MM.1S (cell line): ENCODE data around the gene CAPN9.

Experiments
- DNase-seq: peaks from one replicate; pipeline ENCODE4 v3.0.0-alpha.2; 2015
- H2AFZ ChIP-seq: fragments of 300-600 bp; sonication (generic); 2 replicates; pipeline ENCODE4 v1.6.0; 2016; ENCODE audit warnings: antibody characterized with exemption, low read length
- H3F3A ChIP-seq: fragments of 300-600 bp; sonication (generic); 2 replicates; pipeline ENCODE4 v1.6.1; 2016; ENCODE audit warnings: mild to moderate bottlenecking, antibody characterized with exemption, low read length, moderate library complexity, mixed read lengths; ENCODE audit not compliant: insufficient read depth
- H3K27ac ChIP-seq: fragments of 300-600 bp; sonication (generic); 2 replicates; pipeline ENCODE4 v1.5.1; 2016; ENCODE audit warnings: mild to moderate bottlenecking, low read length
- H3K27me3 ChIP-seq: fragments of 300-600 bp; sonication (generic); replicated peaks from 2 replicates; pipeline ENCODE4 v1.6.0; 2016; ENCODE audit warnings: low read length; ENCODE audit not compliant: insufficient read depth
- H3K36me3 ChIP-seq: fragments of 300-600 bp; sonication (generic); replicated peaks from 2 replicates; pipeline ENCODE4 v1.6.1; 2016; ENCODE audit warnings: mild to moderate bottlenecking, low read length, mixed read lengths; ENCODE audit not compliant: insufficient read depth
- H3K4me1 ChIP-seq: fragments of 300-600 bp; sonication (generic); 2 replicates; pipeline ENCODE4 v1.6.1; 2016; ENCODE audit warnings: low read length, mixed read lengths
- H3K4me2 ChIP-seq: fragments of 300-600 bp; sonication (generic); 2 replicates; pipeline ENCODE4 v1.6.0; 2016; ENCODE audit warnings: low read depth, low read length
- H3K4me3 ChIP-seq: fragments of 300-600 bp; sonication (generic); 2 replicates; pipeline ENCODE4 v1.5.1; 2016; ENCODE audit warnings: low read length, mixed read lengths
- H3K79me2 ChIP-seq: fragments of 300-600 bp; sonication (generic); 2 replicates; pipeline ENCODE4 v1.6.1; 2016; ENCODE audit warnings: mixed run types, low read length, mixed read lengths
- H3K9ac ChIP-seq: fragments of 300-600 bp; sonication (generic); 2 replicates; pipeline ENCODE4 v1.6.1; 2016; ENCODE audit warnings: low read length, mixed read lengths
- H3K9me2 ChIP-seq: fragments of 300-600 bp; sonication (generic); replicated peaks from 2 replicates; pipeline ENCODE4 v1.6.1; 2016; ENCODE audit warnings: mild to moderate bottlenecking, low read length, mixed read lengths; ENCODE audit not compliant: insufficient read depth
- H3K9me3 ChIP-seq: fragments of 300-600 bp; sonication (generic); replicated peaks from 2 replicates; pipeline ENCODE4 v1.6.1; 2016; ENCODE audit warnings: mild to moderate bottlenecking, low read length, mixed read lengths; ENCODE audit not compliant: insufficient read depth
- H4K20me1 ChIP-seq: fragments of 300-600 bp; sonication (generic); 2 replicates; pipeline ENCODE4 v1.6.1; 2016; ENCODE audit warnings: mild to moderate bottlenecking, low read length, moderate library complexity, mixed read lengths; ENCODE audit not compliant: insufficient read depth
- EZH2 ChIP-seq: fragments of 300-600 bp; sonication (generic); optimal IDR thresholded peaks from 2 replicates; pipeline ENCODE3; 2017; ENCODE audit warnings: low read depth, mild to moderate bottlenecking, antibody characterized with exemption, low read length, mixed read lengths
- EZH2phosphoT487 ChIP-seq: fragments of 300-600 bp; sonication (generic); IDR thresholded peaks from 2 replicates; pipeline ENCODE4 v1.6.1; 2018; ENCODE audit warnings: antibody characterized with exemption, low read length
- TF ChIP-seq, protein P1 (sequence below): fragments of 300-600 bp; sonication (generic); IDR thresholded peaks from 2 replicates; pipeline ENCODE4 v1.5.1; 2016; ENCODE audit warnings: antibody characterized with exemption, low read length, mixed read lengths

The CAPN9 gene

DNA sequence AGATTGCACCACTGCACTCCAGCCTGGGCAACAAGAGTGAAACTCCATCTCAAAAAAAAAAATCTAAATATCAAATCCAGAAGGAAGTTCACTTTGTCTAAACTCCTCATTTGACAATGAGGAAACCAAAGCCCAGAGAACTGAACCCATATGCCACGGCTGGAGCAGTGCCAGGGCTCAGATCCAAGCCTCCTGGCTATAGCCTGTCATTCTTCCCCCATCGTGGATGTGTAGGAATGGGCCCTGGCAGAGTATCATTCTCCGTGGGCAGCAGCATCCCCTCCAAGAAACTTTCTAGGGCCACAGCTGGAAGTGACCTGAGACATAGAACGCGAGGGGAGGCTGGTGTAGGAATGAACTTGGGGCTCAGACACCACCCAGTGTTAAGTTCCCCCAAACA, 47.2 kb downstream of the CAPN9 start:
- Histone ChIP-seq H4K20me1 (no peaks in the 10 kb centered on the region), H3K27me3 (no peaks in the 10 kb centered on the region), H3K36me3 (no peaks in the 10 kb centered on the region), H3K9me3 (no peaks in the 10 kb centered on the region), H3K4me3 (no peak overlapping the region), H3K79me2 (no peaks in the 10 kb centered on the region), H3K9me2 (no peaks in the 10 kb centered on the region), H3K9ac (no peak overlapping the region), H3K4me2 (no peak overlapping the region), H3K27ac (no peak overlapping the region), H3K4me1 (no peaks in the 10 kb centered on the region), H2AFZ (no peak overlapping the region), H3F3A (no peaks in the 10 kb centered on the region)
- TF ChIP-seq, protein P1, sequence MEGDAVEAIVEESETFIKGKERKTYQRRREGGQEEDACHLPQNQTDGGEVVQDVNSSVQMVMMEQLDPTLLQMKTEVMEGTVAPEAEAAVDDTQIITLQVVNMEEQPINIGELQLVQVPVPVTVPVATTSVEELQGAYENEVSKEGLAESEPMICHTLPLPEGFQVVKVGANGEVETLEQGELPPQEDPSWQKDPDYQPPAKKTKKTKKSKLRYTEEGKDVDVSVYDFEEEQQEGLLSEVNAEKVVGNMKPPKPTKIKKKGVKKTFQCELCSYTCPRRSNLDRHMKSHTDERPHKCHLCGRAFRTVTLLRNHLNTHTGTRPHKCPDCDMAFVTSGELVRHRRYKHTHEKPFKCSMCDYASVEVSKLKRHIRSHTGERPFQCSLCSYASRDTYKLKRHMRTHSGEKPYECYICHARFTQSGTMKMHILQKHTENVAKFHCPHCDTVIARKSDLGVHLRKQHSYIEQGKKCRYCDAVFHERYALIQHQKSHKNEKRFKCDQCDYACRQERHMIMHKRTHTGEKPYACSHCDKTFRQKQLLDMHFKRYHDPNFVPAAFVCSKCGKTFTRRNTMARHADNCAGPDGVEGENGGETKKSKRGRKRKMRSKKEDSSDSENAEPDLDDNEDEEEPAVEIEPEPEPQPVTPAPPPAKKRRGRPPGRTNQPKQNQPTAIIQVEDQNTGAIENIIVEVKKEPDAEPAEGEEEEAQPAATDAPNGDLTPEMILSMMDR: no peak
- no peak for TF ChIP-seq EZH2
- TF ChIP-seq EZH2phosphoT487: no peak
- no peak for DNase-seq

DNA sequence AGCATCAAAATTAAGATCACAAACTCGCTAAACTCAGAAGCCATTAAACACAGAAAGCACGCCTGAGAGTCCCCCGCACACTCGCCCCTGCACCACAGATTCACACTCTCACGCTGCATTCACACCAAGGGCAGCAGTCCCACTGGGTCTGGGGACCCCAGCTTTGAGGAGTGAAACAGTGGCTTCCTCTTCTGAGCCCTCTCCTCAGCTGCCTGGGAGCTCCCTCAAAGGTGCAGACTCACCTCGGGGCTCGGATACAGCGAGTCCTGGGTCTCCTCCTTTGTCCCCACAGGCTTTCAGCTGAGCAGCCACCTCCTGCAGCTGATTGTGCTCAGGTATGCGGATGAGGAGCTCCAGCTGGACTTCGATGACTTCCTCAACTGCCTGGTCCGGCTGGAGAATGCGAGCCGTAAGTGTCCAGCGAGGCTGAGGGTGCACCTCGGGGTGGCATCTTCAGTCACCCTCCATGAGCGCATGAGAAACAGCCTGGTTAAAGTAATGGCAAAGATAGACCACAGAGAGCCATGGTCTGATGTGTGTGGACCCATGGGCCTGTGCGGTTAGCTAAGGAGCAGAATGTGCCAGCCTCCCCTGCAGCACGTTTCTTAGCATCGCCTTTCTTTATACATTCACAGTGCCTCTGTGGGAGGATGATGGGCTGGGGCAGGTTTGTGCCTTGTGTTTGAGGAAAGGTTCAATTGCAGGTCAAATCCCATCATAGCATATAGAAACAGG, 47.9 kb downstream of the CAPN9 start:
- Histone ChIP-seq H3F3A (no peaks in the 10 kb centered on the region), H3K27me3 (no peaks in the 10 kb centered on the region), H3K27ac (no peak overlapping the region), H3K4me1 (no peaks in the 10 kb centered on the region), H3K9me3 (no peaks in the 10 kb centered on the region), H3K9me2 (no peaks in the 10 kb centered on the region), H4K20me1 (no peaks in the 10 kb centered on the region), H3K79me2 (no peaks in the 10 kb centered on the region), H3K9ac (no peak overlapping the region), H3K36me3 (no peaks in the 10 kb centered on the region), H3K4me2 (no peak overlapping the region), H2AFZ (no peak overlapping the region), H3K4me3 (no peak overlapping the region)
- no peak for TF ChIP-seq EZH2
- TF ChIP-seq, protein P1: no peak
- TF ChIP-seq EZH2phosphoT487: no peak
- no peak for DNase-seq

DNA sequence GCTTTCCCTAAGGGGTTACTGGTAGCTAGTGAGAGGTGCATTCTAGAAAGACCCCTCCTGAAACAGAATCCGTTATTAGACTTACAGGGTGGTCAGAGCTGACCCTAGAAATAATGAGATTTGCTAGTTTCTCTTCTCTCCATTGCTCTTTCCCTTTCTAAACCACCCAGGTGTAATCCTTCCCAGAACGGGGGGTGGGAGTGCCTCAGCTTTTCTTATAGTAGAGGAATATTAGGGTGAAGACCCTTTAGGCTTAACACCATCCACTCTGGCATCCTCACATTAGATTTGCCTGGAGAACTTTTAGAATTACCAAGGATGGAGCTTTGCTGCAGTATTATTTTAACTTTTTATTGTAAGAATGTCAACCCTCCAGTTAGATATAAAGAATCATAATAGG, 49.4 kb downstream of the CAPN9 start:
- no peak for DNase-seq
- Histone ChIP-seq H3K36me3 (no peaks in the 10 kb centered on the region), H4K20me1 (no peaks in the 10 kb centered on the region), H3K79me2 (no peaks in the 10 kb centered on the region), H3K27ac (no peak overlapping the region), H3K9me3 (no peaks in the 10 kb centered on the region), H3K4me1 (no peaks in the 10 kb centered on the region), H2AFZ (no peak overlapping the region), H3F3A (no peaks in the 10 kb centered on the region), H3K9me2 (no peaks in the 10 kb centered on the region), H3K4me2 (no peak overlapping the region), H3K27me3 (no peaks in the 10 kb centered on the region), H3K4me3 (no peak overlapping the region), H3K9ac (no peak overlapping the region)
- TF ChIP-seq EZH2: no peak
- TF ChIP-seq, protein P1: no peak
- no peak for TF ChIP-seq EZH2phosphoT487
